GM19372 (cell line): ENCODE data around the gene PDZD2.
"Not testable (repeated sequence)": the region's sequence is repeated elsewhere in the genome, so short reads cannot be mapped to it uniquely, and the experiment has no call there.

Source experiments
- ATAC-seq: cut with Tn5 transposase; IDR thresholded peaks from one replicate; pipeline ENCODE4 v1.9.1; 2021; ENCODE audit warnings: mild to moderate bottlenecking, low read depth, moderate library complexity; ENCODE audit not compliant: unreplicated experiment

The PDZD2 gene

GRCh38 chr5:31992377-31992776 is 353.4 kb downstream of the PDZD2 start:
- no peak for ATAC-seq

GRCh38 chr5:31993165-31993961 is 354.4 kb downstream of the PDZD2 start:
- ATAC-seq = no peak

GRCh38 chr5:31995006-31995405 is 356.1 kb downstream of the PDZD2 start:
- ATAC-seq = peak; percentile 63

GRCh38 chr5:31995714-31996113 is 356.8 kb downstream of the PDZD2 start:
- no peak for ATAC-seq

GRCh38 chr5:31996909-31997308 is 358.0 kb downstream of the PDZD2 start:
- ATAC-seq = no peak

GRCh38 chr5:31999470-31999869 is 360.5 kb downstream of the PDZD2 start:
- no peak for ATAC-seq

- no peak for ATAC-seq
Measured at GRCh38 chr5:32000731-32001130, 361.8 kb downstream of the PDZD2 start.

- no peak for ATAC-seq
Measured at GRCh38 chr5:32001284-32001683, 362.4 kb downstream of the PDZD2 start.

GRCh38 chr5:32001707-32002106 is 362.8 kb downstream of the PDZD2 start:
- ATAC-seq = no peak

- ATAC-seq = no peak
Measured at GRCh38 chr5:32002755-32003154, 363.8 kb downstream of the PDZD2 start.

- no peak for ATAC-seq
Measured at GRCh38 chr5:32003981-32004380, 365.1 kb downstream of the PDZD2 start.

GRCh38 chr5:32004404-32004803 is 365.5 kb downstream of the PDZD2 start:
- peak; percentile 74 for ATAC-seq

- no peak for ATAC-seq
Measured at GRCh38 chr5:32008746-32009145, 369.8 kb downstream of the PDZD2 start.

- ATAC-seq = no peak
Measured at GRCh38 chr5:32013658-32014057, 374.7 kb downstream of the PDZD2 start.

- no peak for ATAC-seq
Measured at GRCh38 chr5:32014096-32014745, 375.3 kb downstream of the PDZD2 start.

- not testable (repeated sequence) for ATAC-seq
Measured at GRCh38 chr5:32015262-32015661, 376.3 kb downstream of the PDZD2 start.

- ATAC-seq = no peak
Measured at GRCh38 chr5:32017692-32018367, 378.9 kb downstream of the PDZD2 start.

GRCh38 chr5:32018476-32019436 is 379.8 kb downstream of the PDZD2 start:
- no peak for ATAC-seq

- ATAC-seq = peak; percentile 91
Measured at GRCh38 chr5:32020271-32020670, 381.3 kb downstream of the PDZD2 start.

- no peak for ATAC-seq
Measured at GRCh38 chr5:32020946-32021345, 382.0 kb downstream of the PDZD2 start.
